Spinal cord (tissue), 10 donors: ENCODE measurements around the gene C19orf33. TPM values are rescaled to one million over a fixed set of nuclear protein-coding genes. Genes with fewer than 3 reads are reported as not detected.

Source experiments
- DNase-seq, 6 donors: peaks; one replicate each; pipeline versions ENCODE4 v3.0.0 to v3.0.0-alpha.2; 2013 to 2015; ENCODE audit warnings: low spot score in 6 of 6, low read depth in 4 of 6
- H3K27ac ChIP-seq: one replicate; pipeline ENCODE4 v1.5.1; 2013; ENCODE audit warnings: low read depth, low read length, control low read depth
- H3K27me3 ChIP-seq: one replicate; pipeline ENCODE4 v1.6.1; 2013; ENCODE audit warnings: low read length; ENCODE audit not compliant: control insufficient read depth, insufficient read depth
- H3K36me3 ChIP-seq: one replicate; pipeline ENCODE4 v1.6.1; 2013; ENCODE audit warnings: low read length; ENCODE audit not compliant: control insufficient read depth, insufficient read depth
- H3K4me1 ChIP-seq: one replicate; pipeline ENCODE4 v1.6.1; 2013; ENCODE audit warnings: low read length; ENCODE audit not compliant: control insufficient read depth, insufficient read depth
- H3K4me3 ChIP-seq: one replicate; pipeline ENCODE4 v1.5.1; 2013; ENCODE audit warnings: low read depth, low read length, control low read depth
- H3K9me3 ChIP-seq: one replicate; pipeline ENCODE4 v1.6.1; 2013; ENCODE audit warnings: low read length; ENCODE audit not compliant: control insufficient read depth, insufficient read depth
- WGBS: methylation state at CpG from one replicate; pipeline ENCODE4 v1.1.5; 2013; ENCODE audit warnings: missing lambda C conversion rate; ENCODE audit not compliant: insufficient coverage; 5-methylcytosine and 5-hydroxymethylcytosine counted together
- polyA plus RNA-seq, 2 donors: library from polyadenylated mRNA; unstranded; fragments of 120-200 nt; gene quantifications; one replicate each; pipeline ENCODE4 v1.2.1, GENCODE V29; 2013; ENCODE audit not compliant: insufficient read length in 2 of 2
- small RNA-seq: library from RNA; depleted of rRNA; stranded (forward); fragments of <200 nt; gene quantifications from one replicate; pipeline ENCODE3, GENCODE V24; 2014; ENCODE audit warnings: low replicate concordance
- total RNA-seq, 2 donors: library from RNA; depleted of rRNA in 1 of 2; stranded (reverse); fragments of 120-200 nt in 1 of 2; fragments of >200 nt in 1 of 2; gene quantifications; one replicate each; pipeline versions ENCODE4 v1.2.3 to v1.2.4, GENCODE V29; 2013 to 2014
- donor health status: healthy.

Gene C19orf33
- total and polyA plus RNA-seq, 4 donors, result 0.97 to 134 (median 12.9) TPM

- 75% methylated on average over 8 of the region's 9 CpGs for WGBS
- Histone ChIP-seq H3K36me3 (no peaks in the 10 kb centered on the region), H3K4me1 (no peaks in the 10 kb centered on the region), H3K27ac (no peak overlapping the region), H3K9me3 (no peaks in the 10 kb centered on the region), H3K4me3 (no peak overlapping the region), H3K27me3 (peaks cover 3% of the 10 kb centered on the region)
- DNase-seq, result no peak
Measured at GRCh38 chr19:38351865-38352395, 47.9 kb downstream of the C19orf33 start.

- no peaks in the 10 kb centered on the region for H3K4me1 ChIP-seq
- H3K4me3 ChIP-seq, result no peak overlapping the region
- H3K27ac ChIP-seq, result no peak overlapping the region
- 58% methylated on average over 7 of the region's 8 CpGs for WGBS
- no peaks in the 10 kb centered on the region for H3K9me3 ChIP-seq
- DNase-seq, result peak in 2 of 6 donors; percentile 35 to 74
- H3K27me3 ChIP-seq, result peaks cover 3% of the 10 kb centered on the region
- H3K36me3 ChIP-seq, result no peaks in the 10 kb centered on the region
Measured at GRCh38 chr19:38352611-38353010, 48.6 kb downstream of the C19orf33 start.

Small RNAs within 50 kb of the gene (small RNA-seq; reads per million reads assigned to genes)
- gene RF00019, result not detected

Other genes with a start within 250 kb of the C19orf33 start
- 10 to 100 TPM; 12.4 to 14.4 TPM for gene DPF1, start 80.0 kb upstream of the C19orf33 start, total RNA-seq
- gene DPF1, start 80.0 kb upstream of the C19orf33 start, polyA plus RNA-seq, result 10 to 100 TPM; 65.5 to 90.1 TPM
- 1 to 10 TPM; 4.0 to 9.4 TPM for gene PPP1R14A, start 47.9 kb upstream of the C19orf33 start, total RNA-seq
- 10 to 100 TPM; 19.5 to 24.5 TPM for gene PPP1R14A, start 47.9 kb upstream of the C19orf33 start, polyA plus RNA-seq
- 100 to 1,000 TPM in 1 of 2 donors, 10 to 100 TPM in 1; 95.5 to 242 TPM for gene SPINT2, start 39.7 kb upstream of the C19orf33 start, total RNA-seq
- 100 to 1,000 TPM; 111 to 212 TPM for gene SPINT2, start 39.7 kb upstream of the C19orf33 start, polyA plus RNA-seq
- 10 to 100 TPM; 41.7 to 61.2 TPM for gene YIF1B, start 11.7 kb downstream of the C19orf33 start, total RNA-seq
- 10 to 100 TPM; 68.0 to 88.1 TPM for gene YIF1B, start 11.7 kb downstream of the C19orf33 start, polyA plus RNA-seq
- 1 to 10 TPM; 1.8 to 4.4 TPM for gene KCNK6, start 15.6 kb downstream of the C19orf33 start, total RNA-seq
- gene KCNK6, start 15.6 kb downstream of the C19orf33 start, polyA plus RNA-seq, result 1 to 10 TPM in 1 of 2 donors, under 1 TPM in 1; 0.98 to 2.1 TPM
- 1 to 10 TPM; 3.7 to 5.8 TPM for gene CATSPERG, start 31.6 kb downstream of the C19orf33 start, total RNA-seq
- 10 to 100 TPM in 1 of 2 donors, 1 to 10 TPM in 1; 4.0 to 10.3 TPM for gene CATSPERG, start 31.6 kb downstream of the C19orf33 start, polyA plus RNA-seq
- gene PSMD8, start 70.3 kb downstream of the C19orf33 start, total RNA-seq, result 100 to 1,000 TPM; 177 to 185 TPM
- 100 to 1,000 TPM; 196 to 209 TPM for gene PSMD8, start 70.3 kb downstream of the C19orf33 start, polyA plus RNA-seq
- gene GGN, start 83.8 kb downstream of the C19orf33 start, total RNA-seq, result under 1 TPM in 1 of 2 donors, not detected in 1; 0.28 TPM
- 1 to 10 TPM; 1.3 to 1.9 TPM for gene GGN, start 83.8 kb downstream of the C19orf33 start, polyA plus RNA-seq
- gene SPRED3, start 84.4 kb downstream of the C19orf33 start, total RNA-seq, result 1 to 10 TPM; 1.3 to 1.9 TPM
- gene SPRED3, start 84.4 kb downstream of the C19orf33 start, polyA plus RNA-seq, result 1 to 10 TPM; 8.3 to 9.3 TPM
- 10 to 100 TPM; 10.5 to 20.4 TPM for gene FAM98C, start 98.8 kb downstream of the C19orf33 start, total RNA-seq
- gene FAM98C, start 98.8 kb downstream of the C19orf33 start, polyA plus RNA-seq, result 10 to 100 TPM; 38.0 to 52.3 TPM
- gene RASGRP4, start 122.0 kb downstream of the C19orf33 start, total RNA-seq, result 1 to 10 TPM; 1.2 to 1.6 TPM
- 1 to 10 TPM; 1.5 to 2.0 TPM for gene RASGRP4, start 122.0 kb downstream of the C19orf33 start, polyA plus RNA-seq
- 1 to 10 TPM; 6.0 to 6.9 TPM for gene RYR1, start 129.4 kb downstream of the C19orf33 start, total RNA-seq
- 10 to 100 TPM; 14.1 to 15.1 TPM for gene RYR1, start 129.4 kb downstream of the C19orf33 start, polyA plus RNA-seq